ENCODE data around the gene DNASE1L3.

- TF ChIP-seq CTCF (conservative IDR thresholded peaks at IDR 0.05) (no peak), ZFX (IDR thresholded peaks at IDR 0.05) (no peak)
These were observed 49.5 kb upstream of the DNASE1L3 start for GRCh38 chr3:58260261-58260731.

Data from C4-2B (cell line).